Transverse colon (tissue), 4 donors: Measurements from ENCODE around the gene CSNK2A1. TPM values are rescaled to one million over a fixed set of nuclear protein-coding genes. Genes with fewer than 3 reads are reported as not detected.
A peak's percentile ranks its signal among the peaks of the same experiment; 100 is the strongest.

ENCODE experiments used
- DNase-seq: peaks from one replicate; pipeline ENCODE4 v3.0.0-alpha.2; 2019
- H3K27ac ChIP-seq, 4 donors: fragments of 200-600 bp; sonication (generic); 2 replicates each; pipeline ENCODE4 v1.5.1; 2016 to 2018; ENCODE audit warnings: inconsistent platforms in 4 of 4
- H3K27me3 ChIP-seq: fragments of 200-600 bp; sonication (generic); 2 replicates; pipeline ENCODE4 v1.5.1; 2017; ENCODE audit warnings: inconsistent platforms
- H3K36me3 ChIP-seq, 4 donors: fragments of 200-600 bp; sonication (generic); 2 replicates each; pipeline ENCODE4 v1.5.1; 2017 to 2019; ENCODE audit warnings: inconsistent platforms in 4 of 4
- H3K4me1 ChIP-seq, 4 donors: fragments of 200-600 bp; sonication (generic); 2 replicates each; pipeline ENCODE4 v1.5.1; 2017 to 2020; ENCODE audit warnings: inconsistent platforms in 4 of 4
- H3K4me3 ChIP-seq, 4 donors: fragments of 200-600 bp; sonication (generic); 1 replicate in 1 of 4; 2 replicates in 3 of 4; pipeline versions ENCODE4 v1.5.1 to v1.6.1; 2017 to 2019; ENCODE audit warnings: inconsistent platforms in 4 of 4
- H3K9me3 ChIP-seq, 2 donors: fragments of 200-600 bp; sonication (generic); 2 replicates each; pipeline ENCODE4 v1.5.1; 2017 to 2019; ENCODE audit warnings: inconsistent platforms in 2 of 2
- CTCF ChIP-seq, 5 experiments: fragments of 200-600 bp in 3 of 5; fragments of 450-650 bp in 2 of 5; sonication (generic) in 3 of 5; IDR thresholded peaks; 1 replicate in 2 of 5; 2 replicates in 3 of 5; pipeline ENCODE4 v1.5.1; 2016 to 2017; ENCODE audit warnings: antibody characterized with exemption in 5 of 5, inconsistent platforms in 3 of 5, mild to moderate bottlenecking in 2 of 5, moderate library complexity in 1 of 5
- EP300 ChIP-seq: sonication (generic); formaldehyde crosslinking; IDR thresholded peaks from one replicate; pipeline ENCODE4 v1.6.1; 2017; ENCODE audit warnings: antibody characterized with exemption, low read depth
- POLR2A ChIP-seq: fragments of 450-650 bp; IDR thresholded peaks from one replicate; pipeline ENCODE4 v1.6.1; 2016; ENCODE audit warnings: antibody characterized with exemption, mild to moderate bottlenecking, moderate library complexity
- POLR2AphosphoS5 ChIP-seq, 3 donors: sonication (generic); formaldehyde crosslinking; IDR thresholded peaks; one replicate each; pipeline ENCODE4 v1.6.1; 2016; ENCODE audit warnings: antibody characterized with exemption in 3 of 3
- WGBS, 2 donors: methylation state at CpG; one replicate each; pipeline ENCODE4 v1.1.5; 2018; ENCODE audit warnings: low coverage in 1 of 2; 5-methylcytosine and 5-hydroxymethylcytosine counted together
- in situ Hi-C, 4 donors: fragments of 200-750 bp; cut with MboI; loops; one replicate each; pipeline versions ENCODE4 v1.15.0 to v1.15.1; 2017; ENCODE audit warnings: low sequenced_read_pairs in 3 of 4, low pct_ligation_motif_present in 1 of 4, low pct_unique_long_range_greater_than_20kb in 1 of 4
- intact Hi-C: fragments of 100-400 bp; cut with DNase I; formaldehyde crosslinking; loops from one replicate; pipeline ENCODE4 v1.15.1; 2023; ENCODE audit warnings: low total_unique reads
- total RNA-seq, 4 donors: library from RNA; depleted of rRNA; stranded (reverse); fragments of >200 nt; gene quantifications; one replicate each; pipeline ENCODE4 v1.1.0, GENCODE V29; 2016

Gene CSNK2A1
- total RNA-seq, 4 donors from 2014 or later, result 76.7 to 100 (median 82.6) TPM

GRCh38 chr20:472889-473292 is 70.7 kb downstream of the CSNK2A1 start:
- in situ Hi-C loops, result loop anchor here in 1 of 4 donors (10.0 kb wide), 1 partner anchor 118 kb away; no protein-coding TSS in a partner anchor
- TF ChIP-seq POLR2AphosphoS5 (IDR thresholded peaks at IDR 0.05) (no peak), CTCF (IDR thresholded peaks at IDR 0.05) (no peak), EP300 (no peak), POLR2A (no peak)

GRCh38 chr20:472137-472846 is 71.3 kb downstream of the CSNK2A1 start:
- TF ChIP-seq POLR2AphosphoS5 (IDR thresholded peaks at IDR 0.05) (no peak), EP300 (no peak), CTCF (IDR thresholded peaks at IDR 0.05) (no peak), POLR2A (no peak)
- Histone ChIP-seq H3K36me3 (no peaks in the 10 kb centered on the region), H3K9me3 (peaks cover 0 to 8% of the 10 kb centered on the region in 2 donors), H3K27me3 (peaks cover 4% of the 10 kb centered on the region), H3K4me3 (no peak overlapping the region), H3K27ac (peak overlapping the region in 3 of 4 donors; percentile 22 to 29 (median 27)), H3K4me1 (peaks cover 0 to 31% (median 6%) of the 10 kb centered on the region in 4 donors)
- no peak for DNase-seq
- WGBS, 2 donors, result 86 to 90% methylated on average over 7 to 9 of the region's 9 CpGs
- in situ Hi-C loops, result loop anchor here in 1 of 4 donors (10.0 kb wide), 1 partner anchor 117 kb away; no protein-coding TSS in a partner anchor
- intact Hi-C loops, result no loop called here

More at GRCh38 chr20:472889-473292, 70.7 kb downstream of the CSNK2A1 start:
- 67% methylated on average over 1 of the region's 1 CpG for WGBS, 2 donors
- DNase-seq, result no peak
- Histone ChIP-seq H3K36me3 (peaks cover 0 to under 1% (median 0%) of the 10 kb centered on the region in 4 donors), H3K27me3 (peaks cover 3% of the 10 kb centered on the region), H3K4me3 (no peak overlapping the region), H3K4me1 (peaks cover 0 to 31% (median 6%) of the 10 kb centered on the region in 4 donors), H3K9me3 (peaks cover 0 to 3% of the 10 kb centered on the region in 2 donors), H3K27ac (peak overlapping the region in 3 of 4 donors; percentile 22 to 29 (median 27))
- intact Hi-C loops, result no loop called here

- H3K27ac ChIP-seq, result no peak overlapping the region
- 59 to 64% methylated on average over 7 to 8 of the region's 8 CpGs for WGBS, 2 donors
- in situ Hi-C loops, result loop anchor here in 1 of 4 donors (10.0 kb wide), 1 partner anchor 115 kb away; no protein-coding TSS in a partner anchor
- peaks cover 4% of the 10 kb centered on the region for H3K27me3 ChIP-seq
- peaks cover 0 to 13% (median under 1%) of the 10 kb centered on the region in 4 donors for H3K4me1 ChIP-seq
- TF ChIP-seq EP300 (no peak), POLR2AphosphoS5 (IDR thresholded peaks at IDR 0.05) (no peak), POLR2A (no peak), CTCF (IDR thresholded peaks at IDR 0.05) (no peak)
- H3K36me3 ChIP-seq, result no peaks in the 10 kb centered on the region
- intact Hi-C loops, result no loop called here
- no peak overlapping the region for H3K4me3 ChIP-seq
- H3K9me3 ChIP-seq, result peaks cover 0 to 9% of the 10 kb centered on the region in 2 donors
- DNase-seq, result no peak
Measured at GRCh38 chr20:469746-470490, 73.7 kb downstream of the CSNK2A1 start.

GRCh38 chr20:467755-468154 is 75.8 kb downstream of the CSNK2A1 start:
- H3K4me1 ChIP-seq, result peaks cover 0 to 7% (median 5%) of the 10 kb centered on the region in 4 donors
- no peak overlapping the region for H3K27ac ChIP-seq
- DNase-seq, result no peak
- in situ Hi-C loops (no loop called here), intact Hi-C loops (loop anchor here (1.0 kb wide), 1 partner anchor 28 kb away; no protein-coding TSS in a partner anchor)
- no peak overlapping the region for H3K4me3 ChIP-seq
- peaks cover 0 to 9% of the 10 kb centered on the region in 2 donors for H3K9me3 ChIP-seq
- no peak for TF ChIP-seq EP300
- TF ChIP-seq POLR2AphosphoS5 (IDR thresholded peaks at IDR 0.05), result no peak
- no peak for TF ChIP-seq POLR2A
- no peak for TF ChIP-seq CTCF (IDR thresholded peaks at IDR 0.05)
- no peaks in the 10 kb centered on the region for H3K36me3 ChIP-seq
- WGBS, 2 donors, result 82 to 90% methylated on average over 5 to 7 of the region's 7 CpGs
- peaks cover 4% of the 10 kb centered on the region for H3K27me3 ChIP-seq
